GM21423 (cell line): ENCODE data around the gene CYTH3.
"Not testable (repeated sequence)": the region's sequence is repeated elsewhere in the genome, so short reads cannot be mapped to it uniquely, and the experiment has no call there.

Experiments
- ATAC-seq: cut with Tn5 transposase; IDR thresholded peaks from one replicate; pipeline ENCODE4 v1.9.1; 2021; ENCODE audit warnings: mild to moderate bottlenecking, moderate library complexity; ENCODE audit not compliant: unreplicated experiment

Gene CYTH3

DNA sequence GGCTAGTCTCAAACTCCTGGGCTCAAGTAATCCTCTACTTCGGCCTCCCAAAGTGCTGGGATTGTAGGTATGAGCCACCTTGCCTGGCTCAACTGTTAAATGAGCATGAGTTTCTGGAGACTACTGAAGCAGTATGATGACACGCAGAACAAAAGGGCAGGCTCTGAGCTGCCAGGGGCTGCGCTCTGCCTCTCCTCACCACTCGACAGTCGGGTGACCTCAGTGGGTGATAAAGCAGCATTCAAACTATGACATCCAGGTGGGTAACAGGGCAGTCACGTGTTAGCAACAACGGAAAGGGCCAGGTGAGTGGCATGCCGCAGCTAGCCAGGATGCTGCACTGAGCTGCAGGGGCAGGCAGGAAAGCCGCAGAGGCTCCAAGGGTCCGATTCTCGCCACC, 71.5 kb downstream of the CYTH3 start:
- no peak for ATAC-seq

DNA sequence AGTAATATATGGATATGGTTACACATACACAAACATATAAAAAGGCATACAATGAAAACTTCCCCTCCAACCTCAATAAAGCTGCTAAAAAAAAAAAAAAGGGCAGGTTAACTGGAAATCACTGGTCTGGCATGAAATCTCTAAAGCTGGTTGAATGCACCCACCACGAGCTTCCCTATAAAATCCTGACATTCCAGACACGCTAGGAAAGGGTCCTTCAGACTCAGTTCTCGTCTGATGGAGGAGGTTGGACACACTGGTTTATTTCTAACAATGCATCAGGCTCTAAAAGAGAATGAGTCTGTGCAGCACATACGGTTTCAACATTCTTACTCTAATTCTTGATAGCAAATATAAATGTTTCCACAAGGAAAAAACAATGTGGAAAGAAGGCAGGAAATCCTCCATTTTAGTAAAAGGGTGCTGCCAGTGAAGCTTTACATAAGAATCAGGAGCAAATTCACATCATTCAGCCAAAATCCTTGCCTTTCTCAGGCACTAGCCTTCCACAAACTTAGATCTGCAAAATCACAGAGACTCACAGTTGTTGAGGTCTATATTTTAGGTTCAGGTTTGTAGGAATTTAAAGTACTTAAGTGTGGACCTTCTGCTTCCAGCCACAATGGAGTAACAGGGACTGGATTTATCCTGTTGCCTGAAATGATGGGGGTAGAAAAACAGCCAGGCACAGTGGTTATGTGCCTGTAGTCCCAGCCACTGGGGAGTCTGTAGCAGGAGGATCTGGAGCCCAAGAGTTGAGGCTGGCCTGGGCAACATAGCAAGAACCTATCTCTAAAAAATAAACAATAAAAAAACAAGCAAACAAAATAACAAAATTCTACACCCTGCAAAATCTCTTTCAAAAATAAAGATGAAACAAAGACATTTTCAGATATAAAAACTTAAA, 73.5 kb downstream of the CYTH3 start:
- no peak for ATAC-seq

DNA sequence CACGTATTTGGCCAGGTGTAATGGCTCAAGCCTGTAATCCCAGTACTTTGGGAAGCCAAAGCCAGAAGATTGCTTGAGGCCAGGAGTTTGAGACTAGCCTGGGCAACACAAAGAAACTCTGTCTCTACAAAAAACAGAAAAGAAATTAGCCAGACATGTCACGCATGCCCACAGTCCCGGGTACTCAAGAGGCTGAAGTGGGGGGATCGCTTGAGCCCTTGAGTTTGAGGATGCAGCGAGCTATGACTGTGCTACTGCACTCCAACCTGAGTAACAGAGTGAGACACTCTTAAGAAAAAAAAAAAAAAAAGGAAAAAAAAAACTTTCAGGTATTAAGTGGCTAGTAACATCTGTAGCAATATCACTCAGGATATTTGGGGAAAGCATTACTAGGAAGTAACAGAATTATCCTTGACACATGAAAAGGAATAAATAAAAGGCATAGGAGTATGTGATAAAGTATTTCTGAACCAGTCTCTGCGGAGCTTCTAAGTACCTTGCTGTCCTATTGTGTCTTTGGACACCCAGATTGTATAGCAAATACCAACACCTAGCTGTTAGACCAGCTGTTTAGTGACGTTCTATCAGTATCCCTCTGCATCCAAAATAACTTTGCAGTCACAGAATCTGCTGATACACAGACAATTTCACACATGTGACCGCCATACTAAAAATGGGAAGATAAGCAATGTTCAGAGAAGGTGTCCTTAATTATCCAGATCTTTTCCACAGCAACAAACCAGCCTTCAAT, 74.4 kb downstream of the CYTH3 start:
- no peak for ATAC-seq

DNA sequence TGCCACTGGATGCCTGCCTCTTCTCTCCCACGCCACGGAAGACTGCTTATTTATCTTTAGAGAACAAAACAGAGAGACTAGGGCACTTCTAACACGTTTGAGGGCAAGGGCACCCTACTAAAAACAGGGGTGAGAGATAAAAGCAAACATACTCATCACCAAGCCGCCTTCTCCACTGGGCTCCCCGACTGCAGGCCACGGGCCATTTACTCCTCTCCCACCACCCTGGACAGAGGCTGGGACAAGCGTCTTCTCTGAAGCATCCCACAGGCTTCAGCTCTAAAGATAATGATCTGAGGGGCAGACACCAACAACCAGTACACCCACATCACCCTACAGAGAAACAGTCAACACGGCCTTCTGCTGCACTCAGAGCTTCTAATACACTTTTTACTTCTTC, 78.7 kb downstream of the CYTH3 start:
- no peak for ATAC-seq

DNA sequence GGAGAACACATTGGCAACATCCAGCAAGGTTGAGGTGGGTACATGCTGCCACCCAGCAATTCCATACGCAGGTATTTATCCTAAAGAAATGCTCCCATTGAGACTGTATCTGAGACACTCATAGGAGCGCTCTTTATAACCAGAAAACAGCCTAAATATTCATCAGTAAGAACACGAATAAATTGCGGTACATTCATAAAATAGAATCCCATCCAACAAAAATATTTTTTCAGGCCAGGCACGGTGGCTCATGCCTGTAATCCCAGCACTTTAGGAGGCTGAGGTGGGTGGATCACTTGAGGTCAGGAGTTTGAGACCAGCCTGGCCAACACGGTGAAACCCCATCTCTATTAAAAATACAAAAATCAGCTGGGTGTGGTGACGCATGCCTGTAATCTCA, 81.9 kb downstream of the CYTH3 start:
- not testable (repeated sequence) for ATAC-seq

DNA sequence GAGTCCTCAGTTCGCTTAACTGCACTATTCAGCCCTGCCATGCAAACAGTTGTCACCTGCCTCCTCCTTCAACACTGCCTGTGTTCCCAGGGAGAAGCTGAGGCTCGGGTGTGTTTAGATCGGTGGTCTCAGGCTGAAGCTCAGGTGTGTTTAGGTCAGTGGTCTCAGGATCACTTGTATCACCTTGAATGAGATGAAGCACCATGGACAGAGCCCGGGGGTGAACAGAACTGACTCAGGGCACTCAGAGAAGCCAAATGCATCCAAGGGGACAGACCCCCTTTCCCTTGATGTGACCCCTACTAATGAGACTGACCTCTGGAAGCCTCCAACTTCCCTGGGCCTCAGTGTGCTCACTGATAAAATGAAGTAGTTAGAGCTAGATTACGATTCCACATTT, 84.0 kb downstream of the CYTH3 start:
- no peak for ATAC-seq

DNA sequence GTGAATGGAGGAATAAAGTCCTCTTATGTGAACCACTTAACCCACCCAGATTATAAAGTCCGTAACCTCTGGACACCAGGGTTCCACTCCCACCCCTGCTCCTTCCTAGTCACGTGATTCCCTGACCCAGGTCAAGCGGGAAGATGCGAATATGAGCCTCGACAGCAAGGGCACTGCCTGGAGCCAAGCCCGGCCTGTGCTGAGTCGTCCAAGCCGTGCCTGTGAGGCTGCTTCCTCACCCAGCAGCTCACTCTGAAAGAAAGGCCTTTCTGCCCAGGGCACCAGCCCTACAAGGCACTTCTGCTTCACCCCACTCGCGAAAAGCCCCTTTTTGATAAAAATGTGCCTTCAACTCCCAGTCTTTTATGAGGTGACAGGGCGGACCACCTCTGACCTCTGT, 85.8 kb downstream of the CYTH3 start:
- no peak for ATAC-seq

DNA sequence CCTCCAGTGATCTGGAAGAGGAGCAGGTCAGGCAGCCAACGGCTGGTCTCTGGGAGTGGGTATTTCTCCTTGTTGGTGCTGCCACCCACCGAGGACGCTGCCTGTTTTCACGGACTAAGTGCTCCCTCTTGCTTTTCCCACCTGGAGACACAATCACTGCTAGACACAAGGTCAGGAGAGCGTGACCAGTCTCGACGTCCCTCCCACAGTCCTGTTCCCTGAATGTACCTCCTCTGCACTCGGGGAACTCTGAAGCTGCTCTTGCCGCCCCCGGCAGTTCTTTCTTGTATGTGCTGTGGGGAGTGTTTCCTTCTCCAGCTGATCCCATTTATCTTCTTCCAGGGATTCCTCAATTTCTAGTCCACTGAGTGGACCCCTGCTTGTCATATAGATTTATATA, 89.4 kb downstream of the CYTH3 start:
- ATAC-seq, result no peak

DNA sequence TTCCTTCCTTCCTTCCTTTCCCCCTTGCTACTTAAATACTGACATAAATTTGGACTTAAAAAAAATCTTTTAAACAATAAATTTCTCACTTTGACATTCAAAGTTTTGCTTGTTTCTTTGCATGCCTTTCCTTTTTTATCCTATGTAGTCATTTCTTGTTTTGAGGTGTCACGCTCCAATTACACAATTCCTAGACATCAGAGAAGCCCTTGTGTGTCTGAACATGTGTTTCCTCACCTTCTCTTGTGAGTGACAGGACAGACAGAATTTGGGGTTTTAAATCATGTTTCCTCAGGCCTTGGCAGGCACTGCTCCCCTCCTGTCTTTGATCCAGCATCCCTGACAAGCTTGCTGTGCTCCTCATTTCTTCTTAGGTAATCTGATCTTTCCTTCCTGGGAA, 91.3 kb downstream of the CYTH3 start:
- ATAC-seq, result no peak

DNA sequence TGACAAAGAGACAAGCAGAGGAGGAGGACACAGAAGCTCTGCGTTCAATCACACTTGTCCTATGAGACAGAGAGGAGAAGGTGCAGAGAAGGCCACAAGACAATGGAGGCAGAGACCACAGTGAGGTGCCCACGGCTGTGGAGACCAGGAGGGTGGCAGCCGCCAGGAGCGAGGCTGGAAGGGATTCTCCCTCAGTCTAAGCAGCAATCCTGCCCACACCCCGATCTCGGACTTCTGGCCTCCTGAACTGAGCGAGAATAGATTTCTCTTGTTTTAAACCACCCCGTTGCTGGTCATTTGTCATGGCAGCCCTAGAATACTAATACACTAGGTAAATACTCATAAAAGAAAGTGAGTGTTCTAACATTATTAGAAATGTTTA, 92.1 kb downstream of the CYTH3 start:
- ATAC-seq, result no peak

DNA sequence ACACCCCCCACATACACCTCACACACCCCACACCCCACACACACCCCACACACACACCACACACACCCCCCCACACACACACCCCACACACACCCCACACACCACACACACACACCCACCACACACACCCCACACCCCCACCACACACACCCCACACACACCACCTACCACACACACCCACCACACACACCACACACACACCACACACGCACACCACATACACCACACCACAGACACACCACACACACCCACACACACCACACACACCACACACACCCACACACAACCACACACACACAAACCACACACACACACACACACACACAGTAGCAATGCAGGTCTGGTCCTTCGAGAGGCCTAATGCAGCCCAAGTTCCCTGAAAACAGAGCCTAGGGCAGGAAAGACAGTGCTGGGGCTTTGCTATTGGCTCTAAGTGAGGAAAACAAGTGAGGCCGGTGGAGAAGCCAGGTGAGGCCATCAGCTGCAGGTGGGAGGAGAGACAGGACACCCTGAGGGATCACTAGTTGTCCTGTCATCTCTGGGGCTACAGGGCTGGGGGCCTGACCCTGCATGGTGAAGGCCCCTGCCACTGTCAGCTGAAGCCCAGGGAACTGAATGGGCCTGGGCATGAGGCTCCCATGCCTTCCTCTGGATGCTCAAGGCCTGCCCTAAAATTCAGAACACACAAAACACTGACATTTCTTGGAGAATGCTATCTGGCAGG, 92.6 kb downstream of the CYTH3 start:
- no peak for ATAC-seq

DNA sequence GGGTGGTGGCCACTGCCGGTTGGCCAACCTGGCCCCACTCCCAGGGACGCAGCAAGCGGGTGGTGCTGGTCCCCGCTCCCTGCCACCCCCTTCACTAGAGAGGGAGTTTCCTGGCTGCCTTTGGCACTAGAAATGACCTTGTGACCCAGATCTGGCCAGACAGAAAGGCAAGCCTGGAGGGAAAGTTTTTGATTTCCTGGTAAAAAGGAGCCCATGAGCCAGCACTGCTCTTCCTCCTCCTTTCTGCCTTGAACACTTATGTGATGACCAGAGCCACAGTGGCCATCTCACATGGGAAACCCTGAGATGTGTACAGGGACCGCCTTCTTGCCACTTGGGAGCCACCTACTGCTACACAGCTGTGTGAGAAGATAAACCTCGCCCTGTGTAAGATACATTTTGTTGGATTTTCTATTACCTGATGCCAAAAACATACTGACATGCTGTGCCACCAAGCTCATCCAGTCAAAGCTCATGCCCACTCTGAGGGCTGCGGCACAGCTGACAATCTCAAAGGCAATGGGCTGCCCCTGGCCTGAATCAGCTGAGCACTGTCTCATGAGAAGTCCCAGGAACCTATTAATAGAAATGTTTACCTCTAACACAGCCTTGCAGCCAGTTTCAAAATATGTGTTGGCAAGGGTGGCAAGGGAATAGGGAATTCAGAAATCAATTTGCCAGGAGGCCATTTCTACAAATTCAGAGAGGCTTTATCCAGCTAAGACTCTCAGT, 94.0 kb downstream of the CYTH3 start:
- ATAC-seq, result no peak

DNA sequence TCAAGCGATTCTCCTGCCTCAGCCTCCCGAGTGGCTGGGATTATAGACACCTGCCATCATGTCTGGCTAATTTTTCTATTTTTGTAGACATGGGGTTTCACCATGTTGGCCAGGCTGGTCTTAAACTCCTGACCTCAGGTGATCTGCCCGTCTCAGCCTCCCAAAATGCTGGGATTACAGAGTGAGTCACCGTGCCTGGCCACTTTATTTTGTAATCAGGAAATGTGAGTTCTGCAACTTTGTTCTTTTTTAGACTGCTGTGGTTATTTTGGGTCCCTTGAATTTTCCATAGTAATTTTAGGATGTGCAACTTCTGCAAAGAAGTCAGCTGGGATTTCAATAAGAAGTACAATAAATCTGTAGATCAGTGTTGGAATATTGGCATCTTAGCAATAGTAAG, 96.8 kb downstream of the CYTH3 start:
- ATAC-seq, result no peak

DNA sequence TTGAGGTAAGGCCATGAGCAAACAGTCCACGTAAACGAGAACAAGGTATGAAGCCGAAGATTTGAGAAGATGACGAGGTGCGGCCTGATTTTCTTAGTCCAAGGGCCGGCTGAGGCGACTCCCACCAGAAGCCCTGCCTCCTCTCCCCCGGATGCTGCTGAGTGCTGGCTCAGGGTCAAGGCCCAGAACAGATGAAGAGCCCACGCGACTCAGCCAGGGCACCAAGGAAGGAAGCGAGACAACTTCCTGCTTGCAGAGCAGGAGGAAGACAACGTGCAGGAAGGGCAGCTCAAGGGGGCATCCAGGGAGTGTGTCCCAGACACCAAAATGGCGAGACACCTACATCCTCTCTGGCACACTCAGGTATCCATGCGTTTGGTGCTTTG, 99.5 kb downstream of the CYTH3 start:
- ATAC-seq, result no peak

DNA sequence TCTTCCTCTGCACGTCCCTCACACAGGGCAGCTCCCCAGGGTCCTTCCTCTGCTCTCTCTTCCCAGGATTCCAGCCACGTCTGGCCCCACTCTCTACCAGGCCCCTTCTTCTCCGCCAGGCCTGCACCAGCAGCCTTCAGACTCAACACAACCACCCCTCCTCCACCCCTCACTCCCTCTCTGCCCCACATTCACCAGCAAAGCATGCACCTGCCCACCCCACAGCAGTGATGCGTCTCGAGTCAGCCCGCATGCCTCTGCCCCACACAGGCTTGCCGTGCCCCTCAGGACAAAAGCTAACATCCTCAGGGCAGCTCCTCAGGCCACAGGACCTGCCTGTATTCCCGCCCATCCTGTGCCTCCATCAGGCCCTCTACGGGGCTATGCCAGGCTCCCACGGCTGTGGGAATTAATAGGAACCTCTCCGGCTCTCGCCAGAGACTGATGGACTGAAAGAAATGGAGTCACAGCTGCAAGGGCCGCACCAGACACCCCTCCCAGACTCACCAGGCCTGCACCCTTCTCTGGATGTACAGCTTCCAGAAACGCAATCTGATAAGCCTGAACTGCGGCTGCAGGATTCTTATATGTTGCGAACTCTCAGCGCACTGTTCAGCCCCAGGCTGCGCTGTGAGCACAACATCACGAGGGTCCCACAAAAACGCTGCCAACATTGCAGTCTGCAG, 100.1 kb downstream of the CYTH3 start:
- ATAC-seq, result no peak

DNA sequence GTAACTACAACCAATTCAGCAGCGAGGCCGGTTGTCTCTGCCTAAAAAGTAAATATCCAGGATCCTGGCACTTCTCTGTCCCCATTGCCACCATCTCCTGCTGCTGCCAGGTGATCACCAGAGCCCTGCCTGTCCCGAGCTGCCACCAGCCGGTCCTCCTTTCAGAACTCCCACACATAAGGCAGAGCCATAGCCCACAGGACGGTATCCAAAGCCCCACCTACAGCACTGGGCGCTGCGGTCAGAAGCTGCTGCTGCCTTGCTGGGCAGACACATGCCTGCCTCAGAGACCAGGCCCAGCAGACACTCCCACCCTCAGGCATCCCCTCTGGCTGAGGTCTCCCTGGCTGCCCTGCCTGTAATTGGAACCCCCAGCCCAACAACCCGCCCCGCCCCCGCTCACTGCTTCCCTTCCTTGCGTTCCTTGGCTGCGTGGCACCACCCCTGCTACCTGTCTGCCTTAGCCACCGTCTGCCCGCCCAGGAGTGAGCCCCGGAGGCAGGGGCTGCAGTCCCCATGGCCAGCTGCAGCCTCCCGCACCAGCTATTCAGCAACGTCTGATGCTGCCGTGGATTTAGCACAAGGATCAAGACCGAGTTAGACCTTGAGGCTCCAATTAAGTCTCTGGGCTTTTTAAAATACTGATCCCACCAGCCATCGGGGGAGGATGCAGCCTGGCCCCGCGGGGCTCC, 100.7 kb downstream of the CYTH3 start:
- no peak for ATAC-seq

DNA sequence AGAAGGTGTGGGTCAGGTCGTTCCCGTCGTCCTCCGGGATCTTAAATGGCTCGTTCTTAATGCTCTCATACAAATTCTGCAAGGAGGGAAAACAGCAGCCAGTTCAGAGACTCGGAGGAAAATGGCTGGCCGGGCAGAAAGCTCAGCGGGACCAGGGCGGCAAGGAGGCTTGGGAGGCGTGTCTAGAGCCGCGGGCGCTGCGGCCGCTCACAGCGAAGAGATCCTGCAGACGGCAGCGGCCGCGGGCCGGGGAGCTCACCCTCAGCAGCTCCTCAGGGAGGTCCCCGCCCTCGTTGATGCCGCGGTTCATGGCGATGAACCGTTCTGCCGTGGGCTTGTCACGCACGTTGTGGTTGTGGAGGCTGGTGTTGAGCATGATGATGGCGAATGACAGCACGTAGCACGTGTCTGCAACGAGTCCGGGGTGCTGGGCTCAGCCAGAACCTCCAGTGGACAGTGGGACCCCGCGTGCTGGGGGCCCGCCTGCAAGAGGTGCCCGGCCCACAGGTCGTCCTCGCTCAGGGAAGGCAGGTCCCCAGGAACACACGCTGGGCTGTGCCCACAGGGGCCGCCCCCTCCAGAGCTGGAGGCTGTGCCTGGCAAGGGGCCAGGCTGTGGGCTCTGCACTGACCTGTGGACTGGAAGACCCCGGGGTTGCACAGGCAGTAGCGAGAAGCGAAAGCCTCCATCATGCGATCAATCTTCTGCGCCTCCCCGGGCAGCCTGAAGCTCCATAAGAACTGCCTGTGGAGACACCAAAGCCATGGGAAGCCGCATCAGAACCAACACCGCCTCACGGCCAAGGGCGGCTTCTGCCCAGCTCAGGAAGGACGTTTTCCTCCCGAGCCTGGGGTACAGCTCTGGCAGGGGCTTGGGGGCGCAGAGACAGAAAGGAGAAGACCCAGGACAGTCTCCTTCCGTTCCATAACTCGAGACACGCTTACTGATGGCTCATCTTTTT, 101.6 kb downstream of the CYTH3 start:
- no peak for ATAC-seq

DNA sequence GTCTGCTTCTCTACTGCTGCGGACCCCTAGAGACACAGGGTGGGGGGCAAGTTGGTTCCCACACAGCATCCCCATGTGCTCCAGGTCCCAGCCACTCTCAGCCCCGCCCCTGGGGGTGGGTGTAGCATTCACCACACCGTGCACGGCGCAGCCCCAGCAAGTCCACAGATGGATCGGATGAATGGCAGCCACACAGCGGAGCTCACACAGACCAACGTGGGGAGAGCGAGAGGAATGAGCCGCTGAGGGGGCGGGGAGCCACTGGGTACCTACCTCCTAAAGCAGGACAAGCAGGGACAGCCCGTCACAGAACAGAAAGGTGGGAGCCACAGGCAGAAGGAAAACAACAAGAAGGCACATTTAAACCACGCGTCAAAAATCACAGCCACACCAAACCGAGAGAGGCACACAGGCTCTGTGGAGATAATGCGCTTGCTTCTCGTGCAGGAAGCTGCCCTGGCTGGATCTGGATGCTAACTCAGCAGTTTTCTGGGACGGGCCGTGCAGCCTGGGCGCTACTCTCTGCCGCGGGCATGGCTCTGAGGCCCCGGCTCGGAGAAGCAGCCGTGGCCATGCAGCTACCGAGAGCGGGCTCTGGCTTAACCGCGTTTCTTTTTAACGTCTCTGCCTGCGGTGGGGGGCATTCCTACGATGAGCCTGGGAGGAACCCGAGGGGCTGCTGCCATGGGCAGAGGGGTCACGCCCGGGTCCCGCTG, 102.5 kb downstream of the CYTH3 start:
- ATAC-seq, result no peak
